Measurements from ENCODE around the gene DNAJA3.

GRCh38 chr16:4402439-4403132 is 23.1 kb upstream of the DNAJA3 start:
- TF ChIP-seq, protein P1, sequence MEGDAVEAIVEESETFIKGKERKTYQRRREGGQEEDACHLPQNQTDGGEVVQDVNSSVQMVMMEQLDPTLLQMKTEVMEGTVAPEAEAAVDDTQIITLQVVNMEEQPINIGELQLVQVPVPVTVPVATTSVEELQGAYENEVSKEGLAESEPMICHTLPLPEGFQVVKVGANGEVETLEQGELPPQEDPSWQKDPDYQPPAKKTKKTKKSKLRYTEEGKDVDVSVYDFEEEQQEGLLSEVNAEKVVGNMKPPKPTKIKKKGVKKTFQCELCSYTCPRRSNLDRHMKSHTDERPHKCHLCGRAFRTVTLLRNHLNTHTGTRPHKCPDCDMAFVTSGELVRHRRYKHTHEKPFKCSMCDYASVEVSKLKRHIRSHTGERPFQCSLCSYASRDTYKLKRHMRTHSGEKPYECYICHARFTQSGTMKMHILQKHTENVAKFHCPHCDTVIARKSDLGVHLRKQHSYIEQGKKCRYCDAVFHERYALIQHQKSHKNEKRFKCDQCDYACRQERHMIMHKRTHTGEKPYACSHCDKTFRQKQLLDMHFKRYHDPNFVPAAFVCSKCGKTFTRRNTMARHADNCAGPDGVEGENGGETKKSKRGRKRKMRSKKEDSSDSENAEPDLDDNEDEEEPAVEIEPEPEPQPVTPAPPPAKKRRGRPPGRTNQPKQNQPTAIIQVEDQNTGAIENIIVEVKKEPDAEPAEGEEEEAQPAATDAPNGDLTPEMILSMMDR (IDR thresholded peaks at IDR 0.05), result peak; percentile 89 to 95 (median 92)
- TF ChIP-seq POLR2A (IDR thresholded peaks at IDR 0.05), result no peak

Data from body of pancreas (tissue), 4 donors.